IMR-90 (cell line): ENCODE results near the gene DCUN1D1. TPM values are rescaled to one million over a fixed set of nuclear protein-coding genes. Genes with fewer than 3 reads are reported as not detected.
A peak's percentile ranks its signal among the peaks of the same experiment; 100 is the strongest.

Source experiments
- ATAC-seq: fragments of 200-7000 bp; cut with Tn5 transposase; 2 replicates; pipeline ENCODE4 v1.9.1; 2020; ENCODE audit warnings: low read depth, mild to moderate bottlenecking, moderate library complexity
- BruUV-seq: library from RNA; stranded (reverse); fragments of 400-500 nt; replicated peaks from 2 replicates; lab custom pipeline; 2021; lab: Mats Ljungman, UMichigan
- CTCF ChIA-PET: fragments of 300-600 bp; formaldehyde crosslinking; extraction: SDS; loops from one replicate; lab custom pipeline; 2021; ENCODE audit warnings: antibody characterized with exemption; lab: Yijun Ruan, JAX
- POLR2A ChIA-PET: fragments of 300-600 bp; sonication (Branson Sonifier 250); formaldehyde crosslinking; loops from one replicate; lab custom pipeline; 2022; ENCODE audit warnings: antibody characterized with exemption; ENCODE audit not compliant: unreplicated experiment; lab: Charles Lee
- DNase-seq: peaks from one replicate; pipeline ENCODE4 v3.0.0; 2013
- H2AFZ ChIP-seq: replicated peaks from 2 replicates; pipeline ENCODE3; 2013; ENCODE audit warnings: low read length, mild to moderate bottlenecking; ENCODE audit not compliant: poor library complexity
- H2AK5ac ChIP-seq: 2 replicates; pipeline ENCODE4 v1.6.1; 2013; ENCODE audit warnings: low read depth, low read length, inconsistent platforms
- H2AK9ac ChIP-seq: replicated peaks from 2 replicates; pipeline ENCODE3; 2013; ENCODE audit warnings: mild to moderate bottlenecking, low read depth, low read length, moderate library complexity; ENCODE audit not compliant: poor library complexity
- H2BK120ac ChIP-seq: 2 replicates; pipeline ENCODE4 v1.6.1; 2013; ENCODE audit warnings: low read depth, low read length, inconsistent platforms
- H2BK15ac ChIP-seq: 3 replicates; pipeline ENCODE4 v1.6.1; 2013; ENCODE audit warnings: low read depth, low read length, inconsistent platforms
- H2BK20ac ChIP-seq: 2 replicates; pipeline ENCODE4 v1.6.1; 2013; ENCODE audit warnings: low read depth, mild to moderate bottlenecking, inconsistent platforms, low read length, moderate library complexity
- H2BK5ac ChIP-seq: 2 replicates; pipeline ENCODE4 v1.6.1; 2013; ENCODE audit warnings: mild to moderate bottlenecking, low read depth, low read length, inconsistent platforms; ENCODE audit not compliant: poor library complexity, severe bottlenecking
- H3K14ac ChIP-seq: replicated peaks from 2 replicates; pipeline ENCODE4 v1.6.1; 2013; ENCODE audit warnings: low read depth, low read length, inconsistent platforms
- H3K18ac ChIP-seq: 2 replicates; pipeline ENCODE4 v1.6.1; 2013; ENCODE audit warnings: low read depth, low read length, control low read depth
- H3K23ac ChIP-seq: 2 replicates; pipeline ENCODE4 v1.6.1; 2013; ENCODE audit warnings: low read depth, low read length, inconsistent platforms
- H3K27ac ChIP-seq: 2 replicates; pipeline ENCODE4 v1.5.1; 2013; ENCODE audit warnings: mild to moderate bottlenecking, control low read depth, low read length; ENCODE audit not compliant: insufficient read depth
- H3K27me3 ChIP-seq: 2 replicates; pipeline ENCODE4 v1.6.1; 2013; ENCODE audit warnings: low read length; ENCODE audit not compliant: control insufficient read depth, insufficient read depth
- H3K36me3 ChIP-seq: 2 replicates; pipeline ENCODE4 v1.6.1; 2013; ENCODE audit warnings: low read length, mixed read lengths; ENCODE audit not compliant: control insufficient read depth, insufficient read depth
- H3K4ac ChIP-seq: 2 replicates; pipeline ENCODE4 v1.6.1; 2013; ENCODE audit warnings: low read depth, low read length, inconsistent platforms
- H3K4me1 ChIP-seq: 2 replicates; pipeline ENCODE4 v1.6.1; 2013; ENCODE audit warnings: low read length, mixed read lengths; ENCODE audit not compliant: control insufficient read depth, insufficient read depth
- H3K4me2 ChIP-seq: 2 replicates; pipeline ENCODE4 v1.6.1; 2013; ENCODE audit warnings: low read depth, mild to moderate bottlenecking, control low read depth, low read length, moderate library complexity
- H3K4me3 ChIP-seq: 2 replicates; pipeline ENCODE4 v1.5.1; 2013; ENCODE audit warnings: low read depth, mild to moderate bottlenecking, control low read depth, low read length, moderate library complexity; ENCODE audit not compliant: insufficient read depth
- H3K56ac ChIP-seq: 2 replicates; pipeline ENCODE4 v1.6.1; 2013; ENCODE audit warnings: low read length, inconsistent platforms; ENCODE audit not compliant: insufficient read depth; ENCODE audit errors: extremely low read depth
- H3K79me1 ChIP-seq, 2 experiments: 2 replicates each; pipeline ENCODE4 v1.6.1; 2013; ENCODE audit warnings: low read length in 2 of 2, inconsistent platforms in 1 of 2, low read depth in 1 of 2
- H3K9ac ChIP-seq: 2 replicates; pipeline ENCODE4 v1.6.1; 2013; ENCODE audit warnings: low read depth, low read length, control low read depth
- H3K9me1 ChIP-seq: 2 replicates; pipeline ENCODE4 v1.6.1; 2013; ENCODE audit warnings: low read length, inconsistent platforms; ENCODE audit not compliant: insufficient read depth
- H3K9me3 ChIP-seq: 2 replicates; pipeline ENCODE4 v1.6.1; 2013; ENCODE audit warnings: low read length; ENCODE audit not compliant: control insufficient read depth, insufficient read depth
- H4K20me1 ChIP-seq: 2 replicates; pipeline ENCODE4 v1.6.1; 2013; ENCODE audit warnings: low read length, inconsistent platforms; ENCODE audit not compliant: insufficient read depth
- H4K5ac ChIP-seq: 2 replicates; pipeline ENCODE4 v1.6.1; 2013; ENCODE audit warnings: mild to moderate bottlenecking, low read depth, low read length, control low read depth
- H4K8ac ChIP-seq, 2 experiments: 2 replicates each; pipeline ENCODE4 v1.6.1; 2013; ENCODE audit warnings: low read depth in 2 of 2, low read length in 2 of 2, control low read depth in 1 of 2, inconsistent platforms in 1 of 2
- H4K91ac ChIP-seq: 2 replicates; pipeline ENCODE4 v1.6.1; 2013; ENCODE audit warnings: low read depth, low read length, inconsistent platforms; ENCODE audit not compliant: insufficient read depth
- CTCF ChIP-seq: conservative IDR thresholded peaks from 2 replicates; pipeline ENCODE4 v1.5.1; 2012; ENCODE audit warnings: mild to moderate bottlenecking, low read depth, low read length, improper control_type of control experiment
- whole genome bisulfite sequencing, 2 experiments: methylation state at CpG; one replicate each; pipeline versions ENCODE4 v1.1.5 to v1.1.7; 2013; ENCODE audit warnings: missing lambda C conversion rate in 2 of 2; ENCODE audit not compliant: insufficient read length in 1 of 2; ENCODE audit errors: extremely low coverage in 2 of 2; 5-methylcytosine and 5-hydroxymethylcytosine counted together
- dilution Hi-C: fragments of 300-500 bp; cut with HindIII; formaldehyde crosslinking; loops from one replicate; pipeline ENCODE4 v1.14.3; 2018; ENCODE audit warnings: low sequenced_read_pairs; ENCODE audit not compliant: unreplicated experiment
- in situ Hi-C: fragments of 300-500 bp; cut with MboI; formaldehyde crosslinking; loops from 3 replicates; pipeline ENCODE4 v1.14.3; 2019; ENCODE audit warnings: low sequenced_read_pairs, inconsistent platforms, mixed read lengths
- intact Hi-C: fragments of 100-400 bp; cut with micrococcal nuclease; formaldehyde crosslinking; loops from 2 replicates; pipeline ENCODE4 v1.10.0; 2022
- polyA plus RNA-seq, 3 experiments: library from polyadenylated mRNA; depleted of rRNA; stranded (reverse); fragments of >200 nt; gene quantifications; 2 replicates each; pipeline ENCODE4 v1.2.3, GENCODE V29; 2012; ENCODE audit warnings: low replicate concordance in 1 of 3
- total RNA-seq: library from RNA; depleted of rRNA; stranded (reverse); fragments of >200 nt; gene quantifications from 2 replicates; pipeline ENCODE4 v1.2.3, GENCODE V29; 2012

Gene DCUN1D1
- total and polyA plus RNA-seq, 2 of the 4 experiments (the other 2 are of a cell fraction), result 12.5 to 17.7 TPM

- Histone ChIP-seq H2BK15ac (no peak overlapping the region), H4K20me1 (no peaks in the 10 kb centered on the region), H3K9me1 (0 out of 2 replicates have a peak, but pooled peaks cover 3% of the 10 kb centered on the region), H3K27me3 (no peaks in the 10 kb centered on the region), H2AK5ac (no peak overlapping the region), H3K9ac (no peak overlapping the region), H3K9me3 (no peaks in the 10 kb centered on the region), H4K5ac (no peak overlapping the region), H3K56ac (no peak overlapping the region), H3K4me1 (no peaks in the 10 kb centered on the region), H3K4me2 (no peak overlapping the region), H2BK5ac (no peak overlapping the region), H2BK120ac (no peak overlapping the region), H3K23ac (no peak overlapping the region), H3K27ac (no peak overlapping the region), H2AK9ac (no peak overlapping the region), H3K4me3 (no peak overlapping the region), H3K4ac (no peak overlapping the region), H3K14ac (no peak overlapping the region), H2BK20ac (no peak overlapping the region), H3K36me3 (0 out of 2 replicates have a peak, but pooled peaks cover 1% of the 10 kb centered on the region), H4K91ac (no peak overlapping the region), H4K8ac (no peak overlapping the region), H3K79me1 (no peaks in the 10 kb centered on the region), H3K18ac (no peak overlapping the region), H2AFZ (no peak overlapping the region)
- ChIA-PET CTCF (no interaction called here), POLR2A (no interaction called here)
- no CpG with 5 or more reads among the region's 3 CpGs for WGBS, 2 experiments
- intact Hi-C loops (no loop called here), in situ Hi-C loops (no loop called here), dilution Hi-C loops (no loop called here)
- no peak for TF ChIP-seq CTCF
- DNase-seq (no peak), ATAC-seq (peak; percentile 32; the same call in 1 of the 2 replicates)
- no TSS peak for BruUV-seq
Observed at GRCh38 chr3:182935803-182936202, 44.5 kb downstream of the DCUN1D1 start.
